Thyroid gland (tissue), 4 donors: ENCODE data around the gene SYDE1. TPM values are rescaled to one million over a fixed set of nuclear protein-coding genes. Genes with fewer than 3 reads are reported as not detected.

Experiments
- DNase-seq, 2 donors: peaks; one replicate each; pipeline ENCODE4 v3.0.0-alpha.2; 2019
- H3K27ac ChIP-seq, 3 donors: fragments of 200-600 bp; sonication (generic); 1 replicate in 2 of 3; 2 replicates in 1 of 3; pipeline ENCODE4 v1.5.1; 2016 to 2019; ENCODE audit warnings: mild to moderate bottlenecking in 1 of 3, moderate library complexity in 1 of 3
- H3K27me3 ChIP-seq: fragments of 200-600 bp; sonication (generic); one replicate; pipeline ENCODE4 v1.5.1; 2019
- H3K36me3 ChIP-seq, 2 donors: fragments of 200-600 bp; sonication (generic); one replicate each; pipeline ENCODE4 v1.5.1; 2016 to 2019
- H3K4me1 ChIP-seq, 2 donors: fragments of 200-600 bp; sonication (generic); one replicate each; pipeline ENCODE4 v1.5.1; 2017 to 2019
- H3K4me3 ChIP-seq, 3 donors: fragments of 200-600 bp; sonication (generic); replicated peaks in 1 of 3; 1 replicate in 2 of 3; 2 replicates in 1 of 3; pipeline ENCODE4 v1.5.1; 2016; ENCODE audit warnings: mild to moderate bottlenecking in 1 of 3
- H3K9me3 ChIP-seq: fragments of 200-600 bp; sonication (generic); one replicate; pipeline ENCODE4 v1.5.1; 2017
- CTCF ChIP-seq, 6 experiments: fragments of 200-600 bp in 3 of 6; fragments of 450-650 bp in 3 of 6; sonication (generic) in 3 of 6; IDR thresholded peaks; one replicate each; pipeline ENCODE4 v1.5.1; 2016 to 2019; ENCODE audit warnings: antibody characterized with exemption in 6 of 6, mild to moderate bottlenecking in 2 of 6, inconsistent platforms in 1 of 6, moderate library complexity in 1 of 6
- POLR2A ChIP-seq, 2 donors: fragments of 450-650 bp; IDR thresholded peaks; one replicate each; pipeline ENCODE4 v1.6.1; 2017; ENCODE audit warnings: antibody characterized with exemption in 2 of 2, mild to moderate bottlenecking in 2 of 2, moderate library complexity in 1 of 2
- WGBS, 2 donors: methylation state at CpG; one replicate each; pipeline ENCODE4 v1.1.5; 2017; 5-methylcytosine and 5-hydroxymethylcytosine counted together
- intact Hi-C: fragments of 100-400 bp; cut with DNase I; formaldehyde crosslinking; loops from one replicate; pipeline ENCODE4 v1.15.1; 2023
- total RNA-seq, 4 donors: library from RNA; depleted of rRNA; stranded (reverse); fragments of >200 nt; gene quantifications; one replicate each; pipeline ENCODE4 v1.2.3, GENCODE V29; 2016

The SYDE1 gene
- total RNA-seq, 4 donors from 2014 or later, result 12.6 to 17.9 (median 15.5) TPM

DNA sequence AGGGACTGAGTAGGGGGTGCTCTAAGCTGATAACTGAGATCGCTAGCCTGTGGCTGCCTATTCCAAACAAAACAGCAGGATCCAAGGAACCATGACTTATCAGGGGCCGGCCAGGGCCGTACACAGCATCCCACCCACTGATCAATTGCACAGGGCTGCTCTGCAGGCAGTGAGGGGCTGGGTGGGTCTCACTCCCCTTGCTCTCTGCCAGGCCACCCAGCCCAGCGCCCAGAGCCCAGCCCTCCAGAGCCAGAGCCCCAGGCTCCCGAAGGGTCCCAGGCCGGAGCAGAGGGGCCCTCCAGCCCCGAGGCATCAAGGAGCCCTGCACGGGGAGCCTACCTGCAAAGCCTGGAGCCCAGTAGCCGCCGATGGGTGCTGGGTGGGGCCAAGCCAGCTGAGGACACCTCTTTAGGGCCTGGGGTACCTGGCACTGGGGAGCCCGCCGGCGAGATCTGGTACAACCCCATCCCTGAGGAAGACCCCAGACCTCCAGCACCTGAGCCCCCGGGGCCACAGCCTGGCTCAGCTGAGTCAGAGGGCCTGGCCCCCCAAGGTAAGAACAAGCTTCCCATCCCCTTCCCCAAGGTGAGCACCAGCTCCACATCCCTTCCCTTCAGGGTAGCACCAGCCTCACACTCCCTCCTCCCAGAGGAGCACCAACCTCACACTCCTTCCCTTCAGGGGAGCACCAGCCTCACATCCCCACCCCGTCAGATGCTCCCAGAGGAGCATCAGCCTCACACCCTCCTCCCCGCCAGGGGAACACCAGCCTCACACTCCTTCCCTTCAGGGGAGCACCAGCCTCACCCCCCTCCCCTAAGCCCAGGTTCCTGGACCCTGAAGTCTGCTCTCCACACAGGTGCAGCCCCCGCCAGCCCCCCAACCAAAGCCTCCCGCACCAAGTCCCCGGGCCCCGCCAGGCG lies 1.9 kb downstream of the SYDE1 start:
- Histone ChIP-seq H3K36me3 (peaks cover 13 to 20% of the 10 kb centered on the region in 2 donors), H3K27me3 (no peaks in the 10 kb centered on the region), H3K4me3 (no peak overlapping the region), H3K4me1 (peaks cover 6 to 9% of the 10 kb centered on the region in 2 donors), H3K9me3 (no peaks in the 10 kb centered on the region), H3K27ac (no peak overlapping the region)
- 85 to 86% methylated on average over 7 to 11 of the region's 21 CpGs for WGBS, 2 donors
- intact Hi-C loops, result no loop called here
- TF ChIP-seq CTCF (IDR thresholded peaks at IDR 0.05) (no peak), POLR2A (IDR thresholded peaks at IDR 0.05) (no peak)
- no peak for DNase-seq

- intact Hi-C loops, result no loop called here
- Histone ChIP-seq H3K4me3 (no peak overlapping the region), H3K27ac (no peak overlapping the region), H3K36me3 (peaks cover 14 to 21% of the 10 kb centered on the region in 2 donors), H3K9me3 (no peaks in the 10 kb centered on the region), H3K4me1 (peaks cover 6 to 9% of the 10 kb centered on the region in 2 donors), H3K27me3 (no peaks in the 10 kb centered on the region)
- TF ChIP-seq CTCF (IDR thresholded peaks at IDR 0.05) (no peak), POLR2A (IDR thresholded peaks at IDR 0.05) (no peak)
- no peak for DNase-seq
- 88 to 97% methylated on average over 11 to 14 of the region's 49 CpGs for WGBS, 2 donors
Observed at GRCh38 chr19:15109768-15110417, 2.7 kb downstream of the SYDE1 start.

DNA sequence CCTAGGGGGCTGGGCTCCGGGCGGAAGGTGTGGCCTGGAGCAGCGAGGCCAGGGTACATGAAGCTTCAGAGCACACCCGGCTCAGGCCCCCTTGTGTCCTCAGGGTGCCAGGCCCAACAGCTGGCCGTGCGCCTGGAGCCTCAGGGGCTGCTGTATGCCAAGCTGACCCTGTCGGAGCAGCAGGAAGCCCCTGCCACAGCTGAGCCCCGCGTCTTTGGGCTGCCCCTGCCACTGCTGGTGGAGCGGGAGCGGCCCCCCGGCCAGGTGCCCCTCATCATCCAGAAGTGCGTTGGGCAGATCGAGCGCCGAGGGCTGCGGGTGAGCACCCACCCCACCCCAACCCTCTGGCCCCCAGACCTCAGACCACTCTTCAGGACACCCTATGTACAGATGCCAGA lies 3.2 kb downstream of the SYDE1 start:
- Histone ChIP-seq H3K36me3 (peaks cover 14 to 21% of the 10 kb centered on the region in 2 donors), H3K27me3 (no peaks in the 10 kb centered on the region), H3K27ac (no peak overlapping the region), H3K4me1 (peaks cover 6 to 14% of the 10 kb centered on the region in 2 donors), H3K4me3 (no peak overlapping the region), H3K9me3 (no peaks in the 10 kb centered on the region)
- DNase-seq, result no peak
- intact Hi-C loops, result no loop called here
- TF ChIP-seq CTCF (IDR thresholded peaks at IDR 0.05), result no peak
- TF ChIP-seq POLR2A (IDR thresholded peaks at IDR 0.05), result no peak
- WGBS, 2 donors, result no CpG with 5 or more reads among the region's 17 CpGs

DNA sequence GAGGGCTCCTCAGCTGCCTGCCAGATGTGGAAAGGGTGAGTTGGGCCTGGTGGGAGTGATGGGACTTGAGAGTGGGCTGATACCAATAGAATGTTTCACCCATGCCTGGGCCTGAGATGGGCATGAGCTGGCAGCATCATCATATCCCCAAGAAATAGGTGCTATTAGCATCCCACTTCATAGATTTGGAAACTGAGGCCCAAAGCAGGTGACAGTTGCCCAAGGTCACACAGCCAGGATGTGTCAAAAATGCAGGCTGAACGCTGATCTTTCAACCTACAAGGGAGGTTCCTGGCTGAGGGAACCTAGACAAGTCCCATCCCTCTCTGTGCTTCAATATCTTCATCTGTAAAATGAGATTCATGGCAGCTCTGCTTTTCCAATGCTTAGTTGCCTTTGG lies 4.6 kb downstream of the SYDE1 start:
- WGBS, 2 donors, result 94 to 100% methylated on average over 1 of the region's 1 CpG
- intact Hi-C loops, result no loop called here
- Histone ChIP-seq H3K9me3 (no peaks in the 10 kb centered on the region), H3K27ac (no peak overlapping the region), H3K4me1 (peaks cover 6 to 17% of the 10 kb centered on the region in 2 donors), H3K4me3 (no peak overlapping the region), H3K36me3 (peaks cover 14 to 34% of the 10 kb centered on the region in 2 donors), H3K27me3 (no peaks in the 10 kb centered on the region)
- DNase-seq, result no peak
- TF ChIP-seq CTCF (IDR thresholded peaks at IDR 0.05), result no peak
- TF ChIP-seq POLR2A (IDR thresholded peaks at IDR 0.05), result no peak

DNA sequence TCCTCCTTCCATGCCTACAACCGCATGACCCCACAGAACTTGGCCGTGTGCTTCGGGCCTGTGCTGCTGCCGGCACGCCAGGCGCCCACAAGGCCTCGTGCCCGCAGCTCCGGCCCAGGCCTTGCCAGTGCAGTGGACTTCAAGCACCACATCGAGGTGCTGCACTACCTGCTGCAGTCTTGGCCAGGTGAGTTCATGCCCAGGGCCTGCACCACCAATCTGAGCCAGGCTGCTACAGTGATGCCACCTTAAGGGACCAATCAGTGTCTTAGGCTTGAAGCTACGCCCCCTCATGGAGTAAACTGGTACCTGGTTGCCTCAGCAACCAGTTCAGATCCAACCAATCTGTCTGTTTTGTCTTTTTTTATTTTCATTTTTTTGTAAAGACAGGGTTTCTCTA lies 5.2 kb downstream of the SYDE1 start:
- intact Hi-C loops, result no loop called here
- Histone ChIP-seq H3K4me3 (no peak overlapping the region), H3K27ac (no peak overlapping the region), H3K4me1 (peaks cover 6 to 17% of the 10 kb centered on the region in 2 donors), H3K9me3 (no peaks in the 10 kb centered on the region), H3K27me3 (no peaks in the 10 kb centered on the region), H3K36me3 (peaks cover 20 to 41% of the 10 kb centered on the region in 2 donors)
- TF ChIP-seq CTCF (IDR thresholded peaks at IDR 0.05) (no peak), POLR2A (IDR thresholded peaks at IDR 0.05) (no peak)
- 95% methylated on average over 11 of the region's 11 CpGs for WGBS, 2 donors
- no peak for DNase-seq
